Measurements from ENCODE around the gene GAB2. TPM values are rescaled to one million over a fixed set of nuclear protein-coding genes. Genes with fewer than 3 reads are reported as not detected.
A peak's percentile ranks its signal among the peaks of the same experiment; 100 is the strongest.

The GAB2 gene
- total RNA-seq, 2 experiments from 2014 or later, result 23.8 to 29.9 TPM

- Mint-ChIP-seq H3K9me3 (ENCODE audit: low read depth) (no peaks in the 10 kb centered on the region), H3K4me1 (peaks cover 70% of the 10 kb centered on the region), H3K36me3 (peaks cover 41% of the 10 kb centered on the region), H3K4me3 (no peak overlapping the region), H3K27me3 (no peaks in the 10 kb centered on the region), H3K27ac (no peak overlapping the region)
- CTCF ChIA-PET, result interaction anchor here (0.6 kb wide), 1 partner anchor 44 kb away, joined by 3 read pairs; no protein-coding TSS in a partner anchor
- DNase-seq (no peak), ATAC-seq (no peak)
These were observed 98.1 kb downstream of the GAB2 start for GRCh38 chr11:78319453-78319955.

DNA sequence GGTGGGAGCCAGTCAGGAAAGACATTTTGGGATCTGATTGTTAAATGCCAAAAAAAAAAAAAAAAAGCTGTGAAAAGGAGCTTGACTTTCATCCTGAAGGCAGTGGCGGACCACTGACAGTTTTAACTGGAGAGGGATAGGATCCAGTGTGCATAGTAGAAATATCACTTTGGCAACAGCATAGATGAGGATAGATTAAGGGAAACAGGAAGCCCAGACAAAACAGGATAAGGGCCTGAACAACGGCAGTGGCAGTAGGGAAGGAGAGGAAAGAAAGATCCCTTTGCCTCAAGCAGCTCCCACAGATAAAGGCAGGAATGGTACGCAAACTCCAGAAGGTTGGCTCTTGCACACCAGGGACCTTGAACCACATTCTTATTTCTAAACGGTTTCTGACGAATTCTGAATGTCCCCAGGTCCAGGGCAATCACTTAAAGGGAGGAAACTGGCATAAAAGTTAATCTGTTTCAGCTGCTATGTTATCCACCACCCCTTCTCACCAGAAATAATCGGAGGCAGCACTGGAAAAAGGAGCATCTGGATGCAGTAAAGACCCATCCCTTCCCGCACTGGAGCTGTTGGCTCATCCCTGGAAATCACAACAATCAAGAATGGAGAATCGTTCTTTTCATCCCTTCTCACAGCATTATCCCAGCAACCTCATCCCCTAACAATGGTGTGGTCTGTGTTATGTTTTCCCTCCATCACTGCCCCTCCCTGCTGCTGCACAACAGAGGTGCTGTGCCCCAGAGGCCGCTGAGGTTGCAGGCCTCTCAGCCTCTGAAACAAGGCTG, 99.1 kb downstream of the GAB2 start:
- Mint-ChIP-seq H3K27ac (peak overlapping the region; percentile 62), H3K4me1 (peaks cover 66% of the 10 kb centered on the region), H3K36me3 (peaks cover 43% of the 10 kb centered on the region), H3K27me3 (no peaks in the 10 kb centered on the region), H3K9me3 (ENCODE audit: low read depth) (no peaks in the 10 kb centered on the region), H3K4me3 (no peak overlapping the region)
- CTCF ChIA-PET, result no interaction called here
- DNase-seq (no peak), ATAC-seq (no peak)

GRCh38 chr11:78315724-78316123, 101.9 kb downstream of the GAB2 start:
- no peak overlapping the region for H3K27ac Mint-ChIP-seq
- H3K27me3 Mint-ChIP-seq, result no peaks in the 10 kb centered on the region
- no peaks in the 10 kb centered on the region for H3K9me3 Mint-ChIP-seq (ENCODE audit: low read depth)
- peaks cover 28% of the 10 kb centered on the region for H3K36me3 Mint-ChIP-seq
- DNase-seq (no peak), ATAC-seq (no peak)
- no peak overlapping the region for H3K4me3 Mint-ChIP-seq
- CTCF ChIA-PET, result no interaction called here
- peaks cover 69% of the 10 kb centered on the region for H3K4me1 Mint-ChIP-seq

GRCh38 chr11:78314762-78315161, 102.9 kb downstream of the GAB2 start:
- peaks cover 24% of the 10 kb centered on the region for H3K36me3 Mint-ChIP-seq
- H3K9me3 Mint-ChIP-seq (ENCODE audit: low read depth), result no peaks in the 10 kb centered on the region
- H3K4me3 Mint-ChIP-seq, result no peak overlapping the region
- CTCF ChIA-PET, result no interaction called here
- ATAC-seq (no peak), DNase-seq (no peak)
- no peaks in the 10 kb centered on the region for H3K27me3 Mint-ChIP-seq
- no peak overlapping the region for H3K27ac Mint-ChIP-seq
- peaks cover 68% of the 10 kb centered on the region for H3K4me1 Mint-ChIP-seq

GRCh38 chr11:78313898-78314297, 103.7 kb downstream of the GAB2 start:
- Mint-ChIP-seq H3K4me1 (peaks cover 66% of the 10 kb centered on the region), H3K27ac (no peak overlapping the region)

DNA sequence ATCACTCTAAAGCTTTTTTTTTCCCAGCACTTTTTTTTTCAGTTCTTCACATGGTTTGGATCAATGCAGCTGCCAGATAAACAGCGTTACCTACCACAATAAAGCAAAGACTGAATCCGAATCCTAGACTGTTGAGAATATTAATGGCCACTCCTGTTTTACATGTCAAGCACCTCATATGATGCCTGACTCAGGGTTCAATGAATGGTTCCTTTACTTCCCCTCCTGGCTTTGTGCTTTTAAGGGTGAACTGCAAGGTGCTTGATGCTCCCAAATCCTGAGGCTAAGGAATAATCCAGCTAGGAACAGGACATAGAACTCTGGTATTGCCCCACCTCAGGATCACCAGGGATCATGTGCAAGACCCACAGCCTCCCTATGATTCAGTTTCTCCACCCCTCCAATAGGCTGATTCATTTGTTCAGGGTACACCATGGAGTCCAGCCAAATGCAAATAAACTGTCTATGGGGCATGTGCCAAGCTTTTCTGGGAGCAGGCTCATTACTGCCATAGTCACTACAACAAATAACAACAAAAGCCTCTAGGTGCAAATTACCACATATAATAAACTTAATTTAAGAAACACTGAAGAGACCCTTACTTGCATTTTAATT, 104.3 kb downstream of the GAB2 start:
- Mint-ChIP-seq H3K9me3 (ENCODE audit: low read depth) (no peaks in the 10 kb centered on the region), H3K27me3 (no peaks in the 10 kb centered on the region), H3K4me3 (no peak overlapping the region), H3K4me1 (peaks cover 65% of the 10 kb centered on the region), H3K36me3 (peaks cover 22% of the 10 kb centered on the region), H3K27ac (no peak overlapping the region)
- ATAC-seq (no peak), DNase-seq (no peak)
- CTCF ChIA-PET, result no interaction called here

More at GRCh38 chr11:78313898-78314297, 103.7 kb downstream of the GAB2 start:
- H3K27me3 Mint-ChIP-seq, result no peaks in the 10 kb centered on the region
- H3K4me3 Mint-ChIP-seq, result no peak overlapping the region
- CTCF ChIA-PET, result no interaction called here
- DNase-seq (no peak), ATAC-seq (no peak)
- H3K36me3 Mint-ChIP-seq, result peaks cover 22% of the 10 kb centered on the region
- no peaks in the 10 kb centered on the region for H3K9me3 Mint-ChIP-seq (ENCODE audit: low read depth)

DNA sequence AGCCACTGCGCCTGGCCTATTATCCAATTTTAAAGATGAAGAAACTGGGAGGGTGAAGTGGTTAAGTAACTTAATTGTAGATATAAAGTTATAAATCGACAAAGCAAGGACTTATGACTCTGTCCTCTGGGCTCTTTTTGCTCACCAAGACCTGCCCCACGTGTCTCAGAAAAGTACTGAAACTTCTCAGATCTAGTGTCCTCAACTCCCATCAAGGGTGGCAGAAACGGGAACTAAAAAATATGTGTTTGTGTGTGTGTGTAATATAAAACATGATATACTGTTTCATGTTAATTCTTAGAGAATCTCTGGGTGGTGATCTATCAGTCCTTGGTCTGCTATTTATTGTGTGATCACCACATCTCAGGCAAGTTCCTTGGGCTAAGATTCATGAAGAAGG, 104.9 kb downstream of the GAB2 start:
- H3K36me3 Mint-ChIP-seq, result peaks cover 18% of the 10 kb centered on the region
- ATAC-seq, result no peak
- CTCF ChIA-PET, result no interaction called here
- no peaks in the 10 kb centered on the region for H3K27me3 Mint-ChIP-seq
- H3K4me1 Mint-ChIP-seq, result peaks cover 62% of the 10 kb centered on the region
- H3K27ac Mint-ChIP-seq, result no peak overlapping the region
- DNase-seq, result no peak
- no peaks in the 10 kb centered on the region for H3K9me3 Mint-ChIP-seq (ENCODE audit: low read depth)
- H3K4me3 Mint-ChIP-seq, result no peak overlapping the region

DNA sequence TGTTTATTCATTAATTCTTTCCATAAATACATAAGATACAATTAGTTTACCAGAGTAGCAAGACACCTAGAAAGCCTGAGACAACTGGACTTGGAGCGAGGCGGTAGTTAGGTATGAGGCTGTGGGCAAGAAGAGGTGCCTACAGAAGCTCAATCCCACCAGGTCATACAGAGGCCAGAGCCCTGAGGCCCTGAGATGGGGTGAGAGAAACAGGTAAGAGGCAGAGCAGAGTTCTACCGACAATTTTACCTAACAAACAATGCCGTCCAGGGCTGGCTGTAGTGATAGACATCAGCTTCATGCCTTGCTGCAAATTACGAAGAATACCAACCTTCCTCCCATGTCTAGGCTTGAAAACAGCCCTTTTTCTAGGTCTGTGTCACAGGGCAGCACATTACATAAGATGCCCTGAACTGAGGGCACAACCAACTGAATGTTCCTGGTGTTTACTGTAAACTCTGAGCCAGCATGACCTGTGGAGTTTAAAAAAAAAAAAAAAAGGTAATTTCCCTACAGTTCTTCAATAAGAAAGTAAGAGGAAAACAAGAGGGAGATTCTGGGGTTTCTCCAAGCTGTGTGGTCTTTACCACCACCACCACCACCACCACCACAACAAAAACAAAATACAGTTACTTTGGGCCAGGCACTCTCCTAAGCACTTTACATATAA, 105.8 kb downstream of the GAB2 start:
- Mint-ChIP-seq H3K27me3 (no peaks in the 10 kb centered on the region), H3K9me3 (ENCODE audit: low read depth) (no peaks in the 10 kb centered on the region), H3K4me1 (peaks cover 57% of the 10 kb centered on the region), H3K27ac (no peak overlapping the region), H3K36me3 (peaks cover 12% of the 10 kb centered on the region), H3K4me3 (no peak overlapping the region)
- CTCF ChIA-PET, result interaction anchor here (0.9 to 1.6 kb wide), 2 partner anchors 13 to 104 kb away, joined by 3 read pairs; no protein-coding TSS in a partner anchor
- peak; percentile 16 for ATAC-seq
- DNase-seq, result no peak

GRCh38 chr11:78310500-78310909, 107.1 kb downstream of the GAB2 start:
- Mint-ChIP-seq H3K4me3 (no peak overlapping the region), H3K9me3 (ENCODE audit: low read depth) (no peaks in the 10 kb centered on the region), H3K36me3 (peaks cover 7% of the 10 kb centered on the region), H3K4me1 (peaks cover 48% of the 10 kb centered on the region), H3K27me3 (no peaks in the 10 kb centered on the region), H3K27ac (no peak overlapping the region)
- no peak for ATAC-seq
- CTCF ChIA-PET, result interaction anchor here (1.6 kb wide), 1 partner anchor 105 kb away, joined by 3 read pairs; no protein-coding TSS in a partner anchor
- no peak for DNase-seq

DNA sequence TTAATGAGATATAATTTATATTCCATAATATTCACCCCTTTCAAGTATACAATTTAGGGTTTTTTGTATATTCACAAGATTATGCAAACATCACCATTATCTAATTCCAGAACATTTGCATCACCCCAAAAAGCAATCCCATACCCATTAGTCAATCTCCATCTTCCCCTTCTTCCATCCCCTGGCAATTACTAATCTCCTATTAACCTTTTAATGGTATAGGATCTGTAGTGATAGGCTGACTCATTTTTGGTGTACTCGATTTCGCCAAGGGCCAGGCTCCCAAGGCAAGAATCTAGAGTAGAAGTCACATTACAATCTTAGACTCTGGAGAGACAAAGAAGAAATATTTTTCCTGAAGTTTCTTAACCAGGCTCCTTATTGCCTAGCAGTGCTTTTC, 113.4 kb downstream of the GAB2 start:
- Mint-ChIP-seq H3K27ac (no peak overlapping the region), H3K36me3 (peaks cover 16% of the 10 kb centered on the region), H3K4me1 (peaks cover 12% of the 10 kb centered on the region), H3K4me3 (no peak overlapping the region), H3K9me3 (ENCODE audit: low read depth) (no peaks in the 10 kb centered on the region), H3K27me3 (no peaks in the 10 kb centered on the region)
- CTCF ChIA-PET, result no interaction called here
- ATAC-seq (no peak), DNase-seq (no peak)

DNA sequence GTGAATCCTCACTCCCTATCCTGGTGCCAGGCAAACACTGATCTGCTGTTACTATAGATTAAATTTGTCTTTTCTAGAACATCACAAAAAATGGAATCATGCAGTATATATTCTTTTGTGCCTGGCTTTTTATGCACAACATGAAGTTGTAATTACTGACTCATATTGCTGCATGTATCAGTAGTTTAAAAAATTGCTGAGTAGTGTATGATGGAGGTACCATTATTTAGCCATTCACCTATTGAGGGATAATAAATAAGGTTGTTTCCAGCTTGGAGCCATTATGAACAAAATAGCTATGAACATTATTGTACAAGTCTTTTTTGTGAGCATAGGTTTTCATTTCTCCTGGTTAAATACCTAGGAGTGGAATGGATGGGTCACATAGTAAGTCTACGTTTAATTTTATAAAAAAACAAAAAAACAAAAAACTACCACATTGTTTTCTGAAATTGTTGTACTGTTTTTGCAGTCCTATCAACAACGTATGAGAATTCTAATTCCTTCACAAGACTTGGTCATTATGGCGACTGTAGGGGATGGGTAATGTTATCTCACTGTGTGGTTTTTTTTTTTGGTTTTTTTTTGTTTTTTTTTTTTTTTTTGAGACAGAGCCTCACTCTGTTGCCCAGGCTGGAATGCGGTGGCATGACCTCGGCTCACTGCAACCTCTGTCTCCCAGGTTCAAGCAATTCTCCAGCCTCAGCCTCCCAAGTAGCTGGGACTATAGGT, 117.3 kb downstream of the GAB2 start:
- H3K4me1 Mint-ChIP-seq, result peaks cover 11% of the 10 kb centered on the region
- CTCF ChIA-PET, result no interaction called here
- no peak for ATAC-seq

DNA sequence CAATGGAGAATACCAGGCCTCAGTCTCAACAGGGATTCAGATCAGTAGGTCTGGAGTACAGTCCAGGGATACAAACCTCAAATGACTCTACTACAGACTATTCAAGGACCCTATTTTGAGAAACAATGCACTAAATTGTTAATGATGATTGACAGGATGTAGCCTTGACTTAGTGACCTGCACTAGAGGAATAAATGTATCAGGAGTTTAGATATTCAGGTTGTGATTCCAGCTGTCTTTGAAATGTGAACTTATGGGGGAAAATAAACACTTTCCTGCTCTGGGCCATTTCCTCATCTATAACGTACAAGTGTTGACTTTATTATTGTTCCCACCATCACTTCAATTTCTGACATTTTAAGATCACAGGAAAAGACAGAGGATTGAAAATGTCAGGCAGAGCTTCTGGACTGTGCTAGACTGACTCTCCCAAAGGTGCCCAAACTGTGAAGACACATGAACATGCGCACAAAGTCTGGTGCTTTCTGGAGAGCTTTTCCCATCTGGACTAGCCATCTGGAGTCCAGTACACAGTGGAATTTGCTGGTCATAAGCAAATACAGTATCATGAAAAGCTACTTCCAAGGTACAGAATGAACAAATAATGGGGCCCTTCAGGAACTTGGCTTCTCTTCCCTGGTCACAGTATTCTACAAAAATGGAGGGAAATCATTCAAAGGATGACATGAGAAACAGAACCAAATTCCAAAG, 118.5 kb downstream of the GAB2 start:
- DNase-seq (no peak), ATAC-seq (no peak)
- Mint-ChIP-seq H3K9me3 (ENCODE audit: low read depth) (peaks cover 6% of the 10 kb centered on the region), H3K4me3 (no peak overlapping the region), H3K36me3 (peaks cover 40% of the 10 kb centered on the region), H3K27me3 (no peaks in the 10 kb centered on the region), H3K27ac (no peak overlapping the region), H3K4me1 (peaks cover 15% of the 10 kb centered on the region)
- CTCF ChIA-PET, result interaction anchor here (1.3 kb wide), 1 partner anchor 13 kb away, joined by 3 read pairs; no protein-coding TSS in a partner anchor

More for the DNA sequence above, 117.3 kb downstream of the GAB2 start:
- no peak overlapping the region for H3K4me3 Mint-ChIP-seq
- peaks cover 36% of the 10 kb centered on the region for H3K36me3 Mint-ChIP-seq
- DNase-seq, result no peak
- H3K27ac Mint-ChIP-seq, result no peak overlapping the region
- H3K9me3 Mint-ChIP-seq (ENCODE audit: low read depth), result peaks cover 5% of the 10 kb centered on the region
- H3K27me3 Mint-ChIP-seq, result no peaks in the 10 kb centered on the region
